Activated gamma-delta T cell treated with anti-CD3 and anti-CD28 coated beads, Interleukin-2, amount 50 U/mL, for 16 hours (primary cell): ENCODE measurements around the gene LDLR.
"Not testable (repeated sequence)": the region's sequence is repeated elsewhere in the genome, so short reads cannot be mapped to it uniquely, and the experiment has no call there.

Experiments used
- DNase-seq: peaks from one replicate; pipeline ENCODE4 v3.0.0-alpha.2; 2020; ENCODE audit warnings: low read depth

The LDLR gene

GRCh38 chr19:11073568-11073967 lies 15.7 kb upstream of the LDLR start:
- DNase-seq, result no peak

- not testable (repeated sequence) for DNase-seq
These were observed 12.5 kb upstream of the LDLR start for GRCh38 chr19:11076792-11077191.

- no peak for DNase-seq
These were observed 10.4 kb upstream of the LDLR start for GRCh38 chr19:11078893-11079292.

GRCh38 chr19:11079999-11080398 lies 9.3 kb upstream of the LDLR start:
- no peak for DNase-seq

- no peak for DNase-seq
These were observed 1.3 kb upstream of the LDLR start for GRCh38 chr19:11087870-11088505.

GRCh38 chr19:11088506-11089253 lies 583 bp upstream of the LDLR start:
- DNase-seq, result no peak

- not testable (repeated sequence) for DNase-seq
These were observed 676 bp downstream of the LDLR start for GRCh38 chr19:11090014-11090263.

- DNase-seq, result peak; percentile 97
These were observed 1.2 kb downstream of the LDLR start for GRCh38 chr19:11090264-11090996.

GRCh38 chr19:11090997-11091702 lies 1.9 kb downstream of the LDLR start:
- DNase-seq, result no peak

GRCh38 chr19:11091703-11092153 lies 2.5 kb downstream of the LDLR start:
- DNase-seq, result peak; percentile 21

- peak; percentile 15 for DNase-seq
These were observed 2.9 kb downstream of the LDLR start for GRCh38 chr19:11092181-11092538.

GRCh38 chr19:11093689-11094238 lies 4.5 kb downstream of the LDLR start:
- no peak for DNase-seq

- DNase-seq, result no peak
These were observed 5.2 kb downstream of the LDLR start for GRCh38 chr19:11094520-11094894.

GRCh38 chr19:11096210-11096841 lies 7.1 kb downstream of the LDLR start:
- DNase-seq, result no peak

GRCh38 chr19:11097367-11097766 lies 8.1 kb downstream of the LDLR start:
- not testable (repeated sequence) for DNase-seq

- DNase-seq, result no peak
These were observed 9.1 kb downstream of the LDLR start for GRCh38 chr19:11098327-11098726.

- no peak for DNase-seq
These were observed 9.6 kb downstream of the LDLR start for GRCh38 chr19:11098861-11099260.

GRCh38 chr19:11100049-11100448 lies 10.8 kb downstream of the LDLR start:
- DNase-seq, result no peak

- no peak for DNase-seq
These were observed 11.8 kb downstream of the LDLR start for GRCh38 chr19:11101057-11101456.

- no peak for DNase-seq
These were observed 13.7 kb downstream of the LDLR start for GRCh38 chr19:11102944-11103343.

- DNase-seq, result not testable (repeated sequence)
These were observed 14.4 kb downstream of the LDLR start for GRCh38 chr19:11103667-11104066.
